ENCODE measurements around the gene GALNTL6.

The GALNTL6 gene

GRCh38 chr4:172653676-172654075 is 840.5 kb downstream of the GALNTL6 start:
- Histone ChIP-seq H3K27me3 (ENCODE audit: insufficient read depth, poor library complexity, severe bottlenecking) (no peaks in the 10 kb centered on the region), H3K4me3 (replicated peaks; ENCODE audit: insufficient read depth, low read length) (no peak overlapping the region), H3K27ac (replicated peaks) (no peak overlapping the region)
- no peak for DNase-seq (ENCODE audit: low read depth in 1 of 2, low spot score in 1 of 2)
- TF ChIP-seq, protein P1, sequence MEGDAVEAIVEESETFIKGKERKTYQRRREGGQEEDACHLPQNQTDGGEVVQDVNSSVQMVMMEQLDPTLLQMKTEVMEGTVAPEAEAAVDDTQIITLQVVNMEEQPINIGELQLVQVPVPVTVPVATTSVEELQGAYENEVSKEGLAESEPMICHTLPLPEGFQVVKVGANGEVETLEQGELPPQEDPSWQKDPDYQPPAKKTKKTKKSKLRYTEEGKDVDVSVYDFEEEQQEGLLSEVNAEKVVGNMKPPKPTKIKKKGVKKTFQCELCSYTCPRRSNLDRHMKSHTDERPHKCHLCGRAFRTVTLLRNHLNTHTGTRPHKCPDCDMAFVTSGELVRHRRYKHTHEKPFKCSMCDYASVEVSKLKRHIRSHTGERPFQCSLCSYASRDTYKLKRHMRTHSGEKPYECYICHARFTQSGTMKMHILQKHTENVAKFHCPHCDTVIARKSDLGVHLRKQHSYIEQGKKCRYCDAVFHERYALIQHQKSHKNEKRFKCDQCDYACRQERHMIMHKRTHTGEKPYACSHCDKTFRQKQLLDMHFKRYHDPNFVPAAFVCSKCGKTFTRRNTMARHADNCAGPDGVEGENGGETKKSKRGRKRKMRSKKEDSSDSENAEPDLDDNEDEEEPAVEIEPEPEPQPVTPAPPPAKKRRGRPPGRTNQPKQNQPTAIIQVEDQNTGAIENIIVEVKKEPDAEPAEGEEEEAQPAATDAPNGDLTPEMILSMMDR (IDR thresholded peaks at IDR 0.05; ENCODE audit: insufficient read depth, low read length), result no peak
- TF ChIP-seq, protein P2, sequence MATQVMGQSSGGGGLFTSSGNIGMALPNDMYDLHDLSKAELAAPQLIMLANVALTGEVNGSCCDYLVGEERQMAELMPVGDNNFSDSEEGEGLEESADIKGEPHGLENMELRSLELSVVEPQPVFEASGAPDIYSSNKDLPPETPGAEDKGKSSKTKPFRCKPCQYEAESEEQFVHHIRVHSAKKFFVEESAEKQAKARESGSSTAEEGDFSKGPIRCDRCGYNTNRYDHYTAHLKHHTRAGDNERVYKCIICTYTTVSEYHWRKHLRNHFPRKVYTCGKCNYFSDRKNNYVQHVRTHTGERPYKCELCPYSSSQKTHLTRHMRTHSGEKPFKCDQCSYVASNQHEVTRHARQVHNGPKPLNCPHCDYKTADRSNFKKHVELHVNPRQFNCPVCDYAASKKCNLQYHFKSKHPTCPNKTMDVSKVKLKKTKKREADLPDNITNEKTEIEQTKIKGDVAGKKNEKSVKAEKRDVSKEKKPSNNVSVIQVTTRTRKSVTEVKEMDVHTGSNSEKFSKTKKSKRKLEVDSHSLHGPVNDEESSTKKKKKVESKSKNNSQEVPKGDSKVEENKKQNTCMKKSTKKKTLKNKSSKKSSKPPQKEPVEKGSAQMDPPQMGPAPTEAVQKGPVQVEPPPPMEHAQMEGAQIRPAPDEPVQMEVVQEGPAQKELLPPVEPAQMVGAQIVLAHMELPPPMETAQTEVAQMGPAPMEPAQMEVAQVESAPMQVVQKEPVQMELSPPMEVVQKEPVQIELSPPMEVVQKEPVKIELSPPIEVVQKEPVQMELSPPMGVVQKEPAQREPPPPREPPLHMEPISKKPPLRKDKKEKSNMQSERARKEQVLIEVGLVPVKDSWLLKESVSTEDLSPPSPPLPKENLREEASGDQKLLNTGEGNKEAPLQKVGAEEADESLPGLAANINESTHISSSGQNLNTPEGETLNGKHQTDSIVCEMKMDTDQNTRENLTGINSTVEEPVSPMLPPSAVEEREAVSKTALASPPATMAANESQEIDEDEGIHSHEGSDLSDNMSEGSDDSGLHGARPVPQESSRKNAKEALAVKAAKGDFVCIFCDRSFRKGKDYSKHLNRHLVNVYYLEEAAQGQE (IDR thresholded peaks at IDR 0.05; ENCODE audit: insufficient replicate concordance, low read depth), result no peak
- TF ChIP-seq POLR2AphosphoS5 (IDR thresholded peaks at IDR 0.05; ENCODE audit: low read depth) (no peak), GABPA (IDR thresholded peaks at IDR 0.05; ENCODE audit: low read depth) (no peak), SPI1 (IDR thresholded peaks at IDR 0.05; ENCODE audit: borderline replicate concordance, low read depth) (no peak)

GRCh38 chr4:172654457-172654856 is 841.3 kb downstream of the GALNTL6 start:
- DNase-seq (ENCODE audit: low read depth in 1 of 2, low spot score in 1 of 2), result no peak
- H3K27me3 ChIP-seq (ENCODE audit: insufficient read depth, poor library complexity, severe bottlenecking), result no peaks in the 10 kb centered on the region
- TF ChIP-seq POLR2AphosphoS5 (IDR thresholded peaks at IDR 0.05; ENCODE audit: low read depth) (no peak), SPI1 (IDR thresholded peaks at IDR 0.05; ENCODE audit: borderline replicate concordance, low read depth) (no peak), GABPA (IDR thresholded peaks at IDR 0.05; ENCODE audit: low read depth) (no peak)
- TF ChIP-seq, protein P2 (IDR thresholded peaks at IDR 0.05; ENCODE audit: insufficient replicate concordance, low read depth), result no peak
- TF ChIP-seq, protein P1 (IDR thresholded peaks at IDR 0.05; ENCODE audit: insufficient read depth, low read length), result no peak
- no peak overlapping the region for H3K4me3 ChIP-seq (replicated peaks; ENCODE audit: insufficient read depth, low read length)
- H3K27ac ChIP-seq (replicated peaks), result no peak overlapping the region

DNA sequence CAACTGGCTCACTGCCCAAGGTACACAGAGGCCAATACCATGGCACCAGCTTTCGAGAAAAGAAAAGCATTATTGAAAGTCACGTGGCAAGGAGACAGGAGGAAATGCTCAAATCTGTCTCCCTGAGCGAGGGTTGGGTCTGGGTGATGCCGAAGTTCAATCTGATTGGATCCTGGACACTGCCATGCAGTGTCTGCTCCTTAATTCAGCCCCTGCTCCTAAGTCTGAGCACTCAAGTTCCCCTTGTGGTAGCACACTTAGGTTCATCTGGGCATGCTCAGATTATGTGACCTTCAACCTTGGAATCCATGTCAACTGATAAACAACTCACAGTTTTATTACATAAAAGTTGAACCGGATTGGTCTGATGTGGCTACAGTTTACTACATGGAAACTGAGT is 842.9 kb downstream of the GALNTL6 start:
- DNase-seq (ENCODE audit: low read depth in 1 of 2, low spot score in 1 of 2), result no peak
- H3K27ac ChIP-seq (replicated peaks), result no peak overlapping the region
- TF ChIP-seq, protein P2 (IDR thresholded peaks at IDR 0.05; ENCODE audit: insufficient replicate concordance, low read depth), result no peak
- TF ChIP-seq POLR2AphosphoS5 (IDR thresholded peaks at IDR 0.05; ENCODE audit: low read depth), result no peak
- TF ChIP-seq, protein P1 (IDR thresholded peaks at IDR 0.05; ENCODE audit: insufficient read depth, low read length), result no peak
- TF ChIP-seq GABPA (IDR thresholded peaks at IDR 0.05; ENCODE audit: low read depth), result no peak
- no peak for TF ChIP-seq SPI1 (IDR thresholded peaks at IDR 0.05; ENCODE audit: borderline replicate concordance, low read depth)

More for the DNA sequence above, 842.9 kb downstream of the GALNTL6 start:
- H3K27me3 ChIP-seq (ENCODE audit: insufficient read depth, poor library complexity, severe bottlenecking), result no peaks in the 10 kb centered on the region
- H3K4me3 ChIP-seq (replicated peaks; ENCODE audit: insufficient read depth, low read length), result no peak overlapping the region

All from HL-60 (cell line).